HepG2 (cell line): ENCODE results near the gene P3H2. TPM values are rescaled to one million over a fixed set of nuclear protein-coding genes. Genes with fewer than 3 reads are reported as not detected.
"Not testable (repeated sequence)": the region's sequence is repeated elsewhere in the genome, so short reads cannot be mapped to it uniquely, and the experiment has no call there.

ENCODE experiments used
- ATAC-seq: fragments of 200-7000 bp; cut with Tn5 transposase; 3 replicates; pipeline ENCODE4 v1.9.1; 2020; ENCODE audit warnings: mild to moderate bottlenecking, moderate library complexity
- BruUV-seq: library from RNA; stranded (reverse); fragments of 400-500 nt; replicated peaks from 2 replicates; lab custom pipeline; 2021; lab: Mats Ljungman, UMichigan
- CTCF ChIA-PET: fragments of 300-600 bp; formaldehyde crosslinking; extraction: SDS; loops from one replicate; lab custom pipeline; 2021; ENCODE audit warnings: low total read pairs, inconsistent platforms, low intra/inter-chr PET ratio; lab: Yijun Ruan, JAX
- POLR2A ChIA-PET: fragments of 350-600 bp; sonication (Branson Sonifier 250); formaldehyde crosslinking; loops from one replicate; lab custom pipeline; 2020; ENCODE audit warnings: antibody characterized with exemption, inconsistent platforms; lab: Yijun Ruan, JAX
- DNase-seq: peaks from one replicate; pipeline ENCODE4 v3.0.0-alpha.2; 2015; ENCODE audit warnings: low spot score
- FAIRE-seq: peaks from 3 replicates; lab custom pipeline; 2011; peaks lifted over from hg19 to GRCh38; lab: Jason Lieb, UNC
- H2AFZ ChIP-seq: one replicate; pipeline ENCODE4 v1.6.1; 2011; ENCODE audit warnings: low read length, inconsistent platforms
- H3K27ac ChIP-seq: fragments of 300-600 bp; 3 replicates; pipeline ENCODE4 v1.8.0; 2011; ENCODE audit warnings: mixed run types, mild to moderate bottlenecking, mixed read lengths, low read length, inconsistent platforms; ENCODE audit not compliant: insufficient read depth; ENCODE audit errors: extremely low read length
- H3K27me3 ChIP-seq, 2 experiments: fragments of 200-600 bp in 1 of 2; 2 replicates in 1 of 2; 3 replicates in 1 of 2; pipeline versions ENCODE4 v1.6.0 to v1.8.0; 2011; ENCODE audit warnings: low read length in 2 of 2, mild to moderate bottlenecking in 2 of 2, moderate library complexity in 2 of 2, inconsistent platforms in 1 of 2; ENCODE audit not compliant: insufficient read depth in 2 of 2, control insufficient read depth in 1 of 2
- H3K36me3 ChIP-seq, 2 experiments: fragments of 200-600 bp in 1 of 2; replicated peaks in 1 of 2; 2 replicates in 1 of 2; 3 replicates in 1 of 2; pipeline versions ENCODE4 v1.5.1 to v1.8.0; 2011; ENCODE audit warnings: low read length in 2 of 2, inconsistent platforms in 1 of 2; ENCODE audit not compliant: insufficient read depth in 2 of 2, control insufficient read depth in 1 of 2
- H3K4me1 ChIP-seq: 2 replicates; pipeline ENCODE4 v1.5.1; 2012; ENCODE audit warnings: low read length, inconsistent platforms; ENCODE audit not compliant: insufficient read depth
- H3K4me2 ChIP-seq: 2 replicates; pipeline ENCODE4 v1.6.0; 2011; ENCODE audit warnings: low read depth, low read length, inconsistent platforms
- H3K4me3 ChIP-seq, 3 experiments: fragments of 200-600 bp in 1 of 3; sonication (generic), shearing (Covaris generic) in 1 of 3; replicated peaks in 1 of 3; 2 replicates each; pipeline ENCODE4 v1.5.1; 2011 to 2016; ENCODE audit warnings: low read length in 3 of 3, inconsistent platforms in 2 of 3, low read depth in 2 of 3, mild to moderate bottlenecking in 2 of 3, control low read depth in 1 of 3, mixed read lengths in 1 of 3; ENCODE audit not compliant: insufficient read depth in 1 of 3
- H3K79me2 ChIP-seq: one replicate; pipeline ENCODE4 v1.6.1; 2011; ENCODE audit warnings: low read length, inconsistent platforms; ENCODE audit not compliant: insufficient read depth
- H3K9ac ChIP-seq: 2 replicates; pipeline ENCODE4 v1.6.0; 2011; ENCODE audit warnings: mild to moderate bottlenecking, low read depth, low read length, inconsistent platforms; ENCODE audit not compliant: insufficient read depth
- H3K9me3 ChIP-seq: 2 replicates; pipeline ENCODE4 v1.5.1; 2012; ENCODE audit warnings: mild to moderate bottlenecking, low read length
- H4K20me1 ChIP-seq: 2 replicates; pipeline ENCODE4 v1.6.0; 2011; ENCODE audit warnings: inconsistent platforms, mild to moderate bottlenecking, low read length, moderate library complexity; ENCODE audit not compliant: insufficient read depth
- HNF4A ChIP-seq: sonication (generic); formaldehyde crosslinking; IDR thresholded peaks from 2 replicates; pipeline ENCODE4 v1.4.0; 2020; ENCODE audit warnings: missing genetic modification reagents
- MEF2D ChIP-seq: sonication (generic); formaldehyde crosslinking; IDR thresholded peaks from 2 replicates; pipeline ENCODE4 v1.5.1; 2020; ENCODE audit warnings: mild to moderate bottlenecking, missing genetic modification reagents
- NCOA1 ChIP-seq: sonication (generic); formaldehyde crosslinking; IDR thresholded peaks from 2 replicates; pipeline ENCODE4 v1.9.0; 2021; ENCODE audit warnings: missing genetic modification reagents
- NFYB ChIP-seq: sonication (generic); formaldehyde crosslinking; IDR thresholded peaks from 2 replicates; pipeline ENCODE4 v1.4.0; 2020; ENCODE audit warnings: missing genetic modification reagents
- PRDM4 ChIP-seq: sonication (generic); formaldehyde crosslinking; IDR thresholded peaks from 2 replicates; pipeline ENCODE4 v1.9.0; 2021; ENCODE audit warnings: missing genetic modification reagents, borderline replicate concordance
- ZNF878 ChIP-seq: sonication (generic); formaldehyde crosslinking; IDR thresholded peaks from 2 replicates; pipeline ENCODE4 v1.8.1; 2023; ENCODE audit warnings: mild to moderate bottlenecking, missing genetic modification reagents, moderate library complexity
- ZSCAN22 ChIP-seq: sonication (generic); formaldehyde crosslinking; IDR thresholded peaks from 2 replicates; pipeline ENCODE4 v1.4.0; 2020; ENCODE audit warnings: mild to moderate bottlenecking, missing genetic modification reagents
- WGBS: methylation state at CpG from one replicate; pipeline ENCODE4 v1.1.6; 2017; ENCODE audit warnings: low lambda C conversion rate; 5-methylcytosine and 5-hydroxymethylcytosine counted together
- in situ Hi-C: cut with HindIII; loops from 2 replicates; pipeline ENCODE4 v1.10.0; 2017; ENCODE audit warnings: low pct_unique_long_range_greater_than_20kb; ENCODE audit not compliant: extremely low pct_ligation_motif_present
- intact Hi-C: fragments of 100-400 bp; cut with micrococcal nuclease; formaldehyde crosslinking; loops from one replicate; pipeline ENCODE4 v1.10.0; 2022; ENCODE audit not compliant: unreplicated experiment
- polyA plus RNA-seq, 8 experiments: library from polyadenylated mRNA; depleted of rRNA in 3 of 8; stranded (reverse) in 7 of 8; unstranded in 1 of 8; fragments of >200 nt; fragmentation: Illumina TruSeq in 4 of 8; extraction: Trizol in 4 of 8; gene quantifications; 2 replicates each; pipeline versions ENCODE4 v1.2.1 to v1.2.3, GENCODE V29; 2011 to 2016; ENCODE audit warnings: low read depth in 4 of 8, missing spikeins in 1 of 8, mixed read lengths in 1 of 8; ENCODE audit not compliant: insufficient read depth in 1 of 8
- total RNA-seq, 5 experiments: library from RNA; depleted of rRNA; stranded (reverse); fragments of >200 nt; fragmentation: Illumina TruSeq; extraction: Trizol; gene quantifications; 2 replicates each; pipeline ENCODE4 v1.2.3, GENCODE V29; 2016; ENCODE audit warnings: low read depth in 1 of 5

Gene P3H2
- total and polyA plus RNA-seq, 2 of the 13 experiments (the other 11 are each of a cell fraction or from before 2014, with no cell fraction given): not detected

- H3K4me1 ChIP-seq, H4K20me1 ChIP-seq, H3K79me2 ChIP-seq, FAIRE-seq, H3K4me3 ChIP-seq, H3K4me2 ChIP-seq, H3K27me3 ChIP-seq, H3K9me3 ChIP-seq, ATAC-seq, POLR2A ChIA-PET, H3K27ac ChIP-seq, in situ Hi-C loops, intact Hi-C loops, CTCF ChIA-PET, DNase-seq, BruUV-seq, H3K36me3 ChIP-seq, H2AFZ ChIP-seq, H3K9ac ChIP-seq: not testable (repeated sequence)
- 47% methylated on average over 2 of the region's 2 CpGs for WGBS
Measured at GRCh38 chr3:190079173-190079572, 41.5 kb downstream of the P3H2 start.

- TF ChIP-seq PRDM4 (no peak), ZSCAN22 (CRISPR knock-in tag) (no peak), MEF2D (CRISPR knock-in tag) (no peak), NFYB (CRISPR knock-in tag) (no peak), NCOA1 (no peak), ZNF878 (CRISPR knock-in tag) (no peak), HNF4A (no peak)
- ATAC-seq (no peak), DNase-seq (no peak), FAIRE-seq (no peak)
- ChIA-PET POLR2A (no interaction called here), CTCF (no interaction called here)
- Histone ChIP-seq H3K27me3 (no peaks in the 10 kb centered on the region), H4K20me1 (no peaks in the 10 kb centered on the region), H3K4me3 (no peak overlapping the region), H3K36me3 (no peaks in the 10 kb centered on the region), H3K9ac (no peak overlapping the region), H3K9me3 (no peaks in the 10 kb centered on the region), H2AFZ (no peak overlapping the region), H3K79me2 (no peaks in the 10 kb centered on the region), H3K4me1 (no peaks in the 10 kb centered on the region), H3K4me2 (no peak overlapping the region), H3K27ac (no peak overlapping the region)
- 32% methylated on average over 1 of the region's 1 CpG for WGBS
- in situ Hi-C loops: no loop called here
- BruUV-seq: no TSS peak
- intact Hi-C loops: no loop called here
Measured at GRCh38 chr3:190077395-190078045, 43.2 kb downstream of the P3H2 start.
